ENCODE measurements around the gene FGD4.

Gene FGD4

GRCh38 chr12:32569259-32569658 lies 169.9 kb downstream of the FGD4 start:
- Mint-ChIP-seq H3K4me1 (peaks cover 23% of the 10 kb centered on the region), H3K27ac (peak overlapping the region; percentile 40 to 70 (median 43)), H3K36me3 (ENCODE audit: low read depth) (peaks cover 11% of the 10 kb centered on the region), H3K4me3 (no peak overlapping the region), H3K27me3 (ENCODE audit: low read depth) (no peaks in the 10 kb centered on the region), H3K9me3 (no peaks in the 10 kb centered on the region)
- no peak for TF ChIP-seq CTCF (IDR thresholded peaks at IDR 0.05; ENCODE audit: unreplicated experiment in 3 of 3)

GRCh38 chr12:32574585-32574984 lies 175.2 kb downstream of the FGD4 start:
- no peaks in the 10 kb centered on the region for H3K27me3 Mint-ChIP-seq (ENCODE audit: low read depth)
- no peak overlapping the region for H3K27ac Mint-ChIP-seq
- H3K4me3 Mint-ChIP-seq: no peak overlapping the region
- peaks cover 5% of the 10 kb centered on the region for H3K9me3 Mint-ChIP-seq
- H3K36me3 Mint-ChIP-seq (ENCODE audit: low read depth): peaks cover 20% of the 10 kb centered on the region
- TF ChIP-seq CTCF (IDR thresholded peaks at IDR 0.05; ENCODE audit: unreplicated experiment in 3 of 3): no peak
- peaks cover 2% of the 10 kb centered on the region for H3K4me1 Mint-ChIP-seq

GRCh38 chr12:32577328-32577727 lies 178.0 kb downstream of the FGD4 start:
- TF ChIP-seq CTCF (IDR thresholded peaks at IDR 0.05; ENCODE audit: unreplicated experiment in 3 of 3): no peak
- Mint-ChIP-seq H3K27me3 (ENCODE audit: low read depth) (no peaks in the 10 kb centered on the region), H3K9me3 (peaks cover 7% of the 10 kb centered on the region), H3K4me1 (peaks cover 5% of the 10 kb centered on the region), H3K36me3 (ENCODE audit: low read depth) (peaks cover 31% of the 10 kb centered on the region), H3K4me3 (no peak overlapping the region), H3K27ac (peak overlapping the region in 1 of 3 experiments; percentile 87)

GRCh38 chr12:32583534-32583933 lies 184.2 kb downstream of the FGD4 start:
- Mint-ChIP-seq H3K4me3 (no peak overlapping the region), H3K4me1 (peaks cover 23% of the 10 kb centered on the region), H3K27me3 (ENCODE audit: low read depth) (no peaks in the 10 kb centered on the region), H3K27ac (peak overlapping the region; percentile 14 to 87 (median 49)), H3K36me3 (ENCODE audit: low read depth) (peaks cover 17% of the 10 kb centered on the region), H3K9me3 (peaks cover 2% of the 10 kb centered on the region)
- no peak for TF ChIP-seq CTCF (IDR thresholded peaks at IDR 0.05; ENCODE audit: unreplicated experiment in 3 of 3)

GRCh38 chr12:32585680-32586079 lies 186.3 kb downstream of the FGD4 start:
- peaks cover 8% of the 10 kb centered on the region for H3K36me3 Mint-ChIP-seq (ENCODE audit: low read depth)

More at GRCh38 chr12:32585680-32586079, 186.3 kb downstream of the FGD4 start:
- Mint-ChIP-seq H3K27me3 (ENCODE audit: low read depth) (no peaks in the 10 kb centered on the region), H3K27ac (peak overlapping the region in 1 of 3 experiments; percentile 63), H3K9me3 (no peaks in the 10 kb centered on the region), H3K4me3 (no peak overlapping the region), H3K4me1 (peaks cover 23% of the 10 kb centered on the region)
- no peak for TF ChIP-seq CTCF (IDR thresholded peaks at IDR 0.05; ENCODE audit: unreplicated experiment in 3 of 3)

All from nephron (organoid).